HEK293T (cell line): ENCODE data around the gene CTNNA2.

ENCODE experiments used
- CTCF ChIA-PET: fragments of 350-600 bp; formaldehyde crosslinking; extraction: SDS; loops from one replicate; lab custom pipeline; 2021; ENCODE audit warnings: antibody characterized with exemption, inconsistent platforms; lab: Yijun Ruan, JAX
- POLR2A ChIA-PET: fragments of 350-600 bp; formaldehyde crosslinking; extraction: SDS; loops from one replicate; lab custom pipeline; 2020; ENCODE audit warnings: antibody characterized with exemption, inconsistent platforms; lab: Yijun Ruan, JAX
- DNase-seq: peaks from one replicate; pipeline ENCODE4 v3.0.0; 2012; ENCODE audit warnings: mixed read lengths; ENCODE audit errors: extremely low spot score
- ARNT ChIP-seq: fragments of 450-650 bp; IDR thresholded peaks from 2 replicates; pipeline ENCODE4 v1.6.1; 2017; ENCODE audit warnings: mild to moderate bottlenecking
- BHLHE40 ChIP-seq: fragments of 450-650 bp; IDR thresholded peaks from 2 replicates; pipeline ENCODE4 v1.6.1; 2016; ENCODE audit warnings: mild to moderate bottlenecking, moderate library complexity, borderline replicate concordance
- CTBP1 ChIP-seq: fragments of 450-650 bp; IDR thresholded peaks from 2 replicates; pipeline ENCODE4 v1.6.1; 2016; ENCODE audit warnings: borderline replicate concordance
- ELF4 ChIP-seq: fragments of 450-650 bp; IDR thresholded peaks from 2 replicates; pipeline ENCODE4 v1.6.1; 2017; ENCODE audit warnings: antibody characterized with exemption
- FOXA1 ChIP-seq: fragments of 450-650 bp; IDR thresholded peaks from 2 replicates; pipeline ENCODE4 v1.6.1; 2016; ENCODE audit warnings: mild to moderate bottlenecking
- FOXK2 ChIP-seq: fragments of 450-650 bp; IDR thresholded peaks from 2 replicates; pipeline ENCODE4 v1.6.1; 2016; ENCODE audit warnings: mild to moderate bottlenecking
- FOXM1 ChIP-seq: fragments of 450-650 bp; IDR thresholded peaks from 2 replicates; pipeline ENCODE4 v1.6.1; 2017; ENCODE audit warnings: mild to moderate bottlenecking, borderline replicate concordance
- HDGF ChIP-seq: fragments of 450-650 bp; IDR thresholded peaks from 2 replicates; pipeline ENCODE4 v1.6.1; 2017; ENCODE audit warnings: antibody characterized with exemption, borderline replicate concordance
- L3MBTL2 ChIP-seq: fragments of 450-650 bp; conservative IDR thresholded peaks from 2 replicates; pipeline ENCODE4 v1.6.1; 2016; ENCODE audit warnings: mild to moderate bottlenecking
- LEF1 ChIP-seq: fragments of 450-650 bp; IDR thresholded peaks from 2 replicates; pipeline ENCODE4 v1.6.1; 2017; ENCODE audit warnings: mild to moderate bottlenecking, borderline replicate concordance
- NFRKB ChIP-seq: fragments of 450-650 bp; IDR thresholded peaks from 2 replicates; pipeline ENCODE4 v1.6.1; 2016; ENCODE audit warnings: mild to moderate bottlenecking, moderate library complexity
- PKNOX1 ChIP-seq: fragments of 450-650 bp; IDR thresholded peaks from 2 replicates; pipeline ENCODE4 v1.6.1; 2016
- SP1 ChIP-seq: fragments of 450-650 bp; IDR thresholded peaks from 2 replicates; pipeline ENCODE4 v1.6.1; 2017
- SUZ12 ChIP-seq: fragments of 450-650 bp; IDR thresholded peaks from 2 replicates; pipeline ENCODE4 v1.6.1; 2016; ENCODE audit warnings: mild to moderate bottlenecking
- TARDBP ChIP-seq: fragments of 450-650 bp; IDR thresholded peaks from 2 replicates; pipeline ENCODE4 v1.6.1; 2016
- ZNF384 ChIP-seq: fragments of 450-650 bp; IDR thresholded peaks from 2 replicates; pipeline ENCODE4 v1.6.1; 2016

The CTNNA2 gene

GRCh38 chr2:80437959-80438358, 925.1 kb downstream of the CTNNA2 start:
- TF ChIP-seq TARDBP (no peak), CTBP1 (no peak)
- POLR2A ChIA-PET: no interaction called here
- CTCF ChIA-PET: no interaction called here
- DNase-seq: no peak

DNA sequence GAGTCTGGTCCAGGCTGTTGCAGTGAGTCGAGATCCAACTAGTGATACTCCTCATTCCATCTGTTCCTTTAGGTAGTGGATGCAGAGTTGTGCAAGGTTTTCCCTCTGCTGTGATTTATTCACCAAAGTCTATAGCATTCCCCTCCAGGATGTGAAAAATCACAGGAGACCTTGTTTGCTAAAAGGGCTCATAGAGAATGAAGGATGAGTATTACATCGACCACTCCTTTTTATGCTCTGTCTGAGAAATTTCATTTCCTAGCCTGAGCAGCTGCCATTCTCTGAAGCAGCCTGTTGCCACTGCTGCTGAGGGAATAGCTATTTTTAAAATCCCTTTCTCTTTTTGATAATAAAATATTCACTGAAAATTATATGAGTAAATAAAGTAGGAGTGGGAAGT, 925.8 kb downstream of the CTNNA2 start:
- ChIA-PET POLR2A (no interaction called here), CTCF (no interaction called here)
- TF ChIP-seq CTBP1: no peak
- no peak for TF ChIP-seq FOXA1
- no peak for TF ChIP-seq TARDBP
- DNase-seq: no peak

DNA sequence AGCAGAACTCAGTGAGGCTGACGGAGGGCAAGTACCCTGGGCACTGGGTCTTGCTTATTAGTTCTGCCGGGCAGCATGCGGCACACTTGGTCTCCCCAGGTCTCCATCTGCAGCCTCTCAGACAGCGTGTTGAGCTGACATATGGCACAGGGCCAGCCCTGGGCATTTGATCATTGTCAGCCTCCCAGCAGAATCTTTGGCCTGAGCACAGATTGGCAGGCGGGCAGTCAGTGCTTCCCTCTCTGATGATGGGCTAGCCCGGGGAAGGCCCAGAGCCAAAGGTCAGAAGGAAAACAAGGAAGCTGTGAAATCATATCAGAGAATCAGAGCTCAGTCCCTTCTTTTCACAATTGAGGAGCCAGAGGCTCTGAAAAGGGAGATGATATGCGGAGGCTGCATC, 941.8 kb downstream of the CTNNA2 start:
- ChIA-PET CTCF (no interaction called here), POLR2A (no interaction called here)

DNA sequence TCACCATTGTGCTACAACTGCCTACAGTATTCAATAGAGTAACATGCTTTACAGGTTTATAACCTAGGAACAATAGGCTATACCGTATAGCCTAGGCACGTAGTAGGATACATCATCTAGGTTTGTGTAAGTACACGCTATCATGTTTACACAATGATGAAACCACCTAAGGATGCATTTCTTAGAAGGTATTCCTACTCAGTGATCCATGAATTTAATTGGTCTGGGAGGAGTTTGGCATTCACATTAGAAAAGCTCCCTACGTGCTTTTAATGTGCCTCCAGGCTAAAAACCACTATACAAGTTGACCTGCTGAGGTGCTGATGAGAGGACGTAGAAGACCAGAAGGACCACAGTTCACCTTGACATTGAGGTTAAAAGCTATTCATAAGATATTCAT, 946.2 kb downstream of the CTNNA2 start:
- POLR2A ChIA-PET: no interaction called here
- TF ChIP-seq ZNF384 (no peak), ELF4 (no peak), HDGF (no peak), FOXK2 (no peak), PKNOX1 (no peak)
- DNase-seq: no peak
- CTCF ChIA-PET: no interaction called here

More for the DNA sequence above, 941.8 kb downstream of the CTNNA2 start:
- TF ChIP-seq ELF4 (no peak), FOXA1 (no peak), HDGF (no peak), FOXM1 (no peak), ARNT (no peak), LEF1 (no peak), NFRKB (no peak), FOXK2 (no peak), SUZ12 (no peak), CTBP1 (no peak), L3MBTL2 (no peak), BHLHE40 (no peak), PKNOX1 (no peak), ZNF384 (no peak), SP1 (no peak), TARDBP (no peak)
- DNase-seq: no peak

- ChIA-PET CTCF (no interaction called here), POLR2A (no interaction called here)
- TF ChIP-seq CTBP1 (no peak), ELF4 (no peak), FOXA1 (no peak), ZNF384 (no peak), NFRKB (no peak), SP1 (no peak), L3MBTL2 (no peak), BHLHE40 (no peak), PKNOX1 (no peak), SUZ12 (no peak), ARNT (no peak), LEF1 (no peak), FOXK2 (no peak), TARDBP (no peak), HDGF (no peak), FOXM1 (no peak)
- no peak for DNase-seq
Measured at GRCh38 chr2:80461505-80462197, 948.8 kb downstream of the CTNNA2 start.

- ChIA-PET POLR2A (no interaction called here), CTCF (no interaction called here)
- TF ChIP-seq NFRKB: no peak
- no peak for DNase-seq
Measured at GRCh38 chr2:80462654-80463053, 949.8 kb downstream of the CTNNA2 start.

GRCh38 chr2:80464275-80464674, 951.4 kb downstream of the CTNNA2 start:
- ChIA-PET POLR2A (no interaction called here), CTCF (no interaction called here)
- no peak for DNase-seq
- TF ChIP-seq BHLHE40 (no peak), HDGF (no peak), ARNT (no peak), PKNOX1 (no peak), SUZ12 (no peak), ELF4 (no peak), LEF1 (no peak), SP1 (no peak), L3MBTL2 (no peak), CTBP1 (no peak), FOXK2 (no peak), NFRKB (no peak), FOXA1 (no peak), ZNF384 (no peak), FOXM1 (no peak)
